Activated B cell treated with CpG ODN at 0.5 μM for 24 hours (primary cell): Measurements from ENCODE around the gene PCNX3. TPM values are rescaled to one million over a fixed set of nuclear protein-coding genes. Genes with fewer than 3 reads are reported as not detected.
"Not testable (repeated sequence)": the region's sequence is repeated elsewhere in the genome, so short reads cannot be mapped to it uniquely, and the experiment has no call there.

Experiments
- ATAC-seq: fragments of 200-7000 bp; cut with Tn5 transposase; one replicate; pipeline ENCODE4 v1.10.0; 2021; ENCODE audit warnings: low read depth, mild to moderate bottlenecking, moderate library complexity
- CTCF ChIA-PET: fragments of 350-600 bp; sonication (Branson Sonifier 250); formaldehyde crosslinking; loops from one replicate; lab custom pipeline; 2021; ENCODE audit warnings: antibody characterized with exemption; lab: Charles Lee
- POLR2A ChIA-PET: fragments of 350-600 bp; sonication (Branson Sonifier 250); formaldehyde crosslinking; loops from one replicate; lab custom pipeline; 2021; ENCODE audit warnings: antibody characterized with exemption; lab: Charles Lee
- DNase-seq: peaks from one replicate; pipeline ENCODE4 v3.0.0; 2022
- H3K27ac Mint-ChIP-seq: one replicate; pipeline ENCODE4 v1.8.0; 2020; ENCODE audit warnings: mixed read lengths
- H3K27me3 Mint-ChIP-seq: one replicate; pipeline ENCODE4 v1.8.0; 2021; ENCODE audit warnings: mixed read lengths
- H3K36me3 Mint-ChIP-seq: one replicate; pipeline ENCODE4 v1.8.0; 2021; ENCODE audit warnings: low read depth, mixed read lengths
- H3K4me1 Mint-ChIP-seq: one replicate; pipeline ENCODE4 v1.8.0; 2021; ENCODE audit warnings: mixed read lengths
- H3K4me3 Mint-ChIP-seq: one replicate; pipeline ENCODE4 v1.8.0; 2020; ENCODE audit warnings: mild to moderate bottlenecking, mixed read lengths
- H3K9me3 Mint-ChIP-seq: one replicate; pipeline ENCODE4 v1.8.0; 2020; ENCODE audit warnings: mixed read lengths
- intact Hi-C: fragments of 100-400 bp; cut with micrococcal nuclease; formaldehyde crosslinking; loops from one replicate; pipeline ENCODE4 v1.15.1; 2024
- total RNA-seq: library from RNA; stranded (reverse); gene quantifications from 2 replicates; pipeline ENCODE4 v1.2.3, GENCODE V29; 2022
- TF ChIP-seq, protein P1 (sequence below): fragments of 200-600 bp; IDR thresholded peaks from one replicate; pipeline ENCODE4 v1.8.0; 2022; ENCODE audit warnings: antibody characterized with exemption, mild to moderate bottlenecking

PCNX3 gene
- total RNA-seq, 1 donor from 2014 or later = 51.4 TPM

DNA sequence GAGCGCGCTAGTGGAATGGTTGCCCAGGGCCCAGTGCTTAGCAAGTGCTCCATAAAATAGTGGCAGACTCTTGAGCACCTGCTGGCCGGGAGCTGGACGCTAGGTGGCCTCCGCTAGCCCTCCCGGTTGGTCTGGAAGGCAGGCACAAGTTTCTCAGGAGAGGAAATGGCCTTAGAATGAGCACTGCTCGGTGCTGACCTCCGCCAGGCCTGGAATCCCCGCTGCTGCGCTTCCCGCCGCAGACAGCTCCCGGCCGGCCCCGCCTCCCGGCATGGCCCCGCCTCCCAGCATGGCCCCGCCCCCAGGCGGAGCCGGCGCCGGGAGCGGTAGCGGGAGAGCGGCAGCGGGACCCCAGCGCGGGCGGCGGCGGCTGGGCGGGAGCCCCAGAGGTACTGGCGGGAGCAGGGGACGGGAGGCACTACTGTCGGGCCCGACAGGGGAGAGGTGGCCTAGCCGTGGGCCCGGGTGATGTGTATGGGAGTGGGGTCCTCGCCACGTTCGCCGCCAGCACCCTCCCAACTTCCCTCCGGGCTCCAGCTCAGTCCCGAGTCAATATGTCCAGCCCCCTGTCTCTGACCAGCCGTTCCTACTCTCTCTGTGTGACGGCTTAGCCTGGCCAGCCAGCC is 22.3 kb downstream of the PCNX3 start, which contains the start of gene SIPA1:
Gene SIPA1, plus strand, starts transcription at position 308 of the 626 bp plus-strand sequence. CDS start 2,821 bp downstream, outside the sequence.
- TF ChIP-seq, protein P1, sequence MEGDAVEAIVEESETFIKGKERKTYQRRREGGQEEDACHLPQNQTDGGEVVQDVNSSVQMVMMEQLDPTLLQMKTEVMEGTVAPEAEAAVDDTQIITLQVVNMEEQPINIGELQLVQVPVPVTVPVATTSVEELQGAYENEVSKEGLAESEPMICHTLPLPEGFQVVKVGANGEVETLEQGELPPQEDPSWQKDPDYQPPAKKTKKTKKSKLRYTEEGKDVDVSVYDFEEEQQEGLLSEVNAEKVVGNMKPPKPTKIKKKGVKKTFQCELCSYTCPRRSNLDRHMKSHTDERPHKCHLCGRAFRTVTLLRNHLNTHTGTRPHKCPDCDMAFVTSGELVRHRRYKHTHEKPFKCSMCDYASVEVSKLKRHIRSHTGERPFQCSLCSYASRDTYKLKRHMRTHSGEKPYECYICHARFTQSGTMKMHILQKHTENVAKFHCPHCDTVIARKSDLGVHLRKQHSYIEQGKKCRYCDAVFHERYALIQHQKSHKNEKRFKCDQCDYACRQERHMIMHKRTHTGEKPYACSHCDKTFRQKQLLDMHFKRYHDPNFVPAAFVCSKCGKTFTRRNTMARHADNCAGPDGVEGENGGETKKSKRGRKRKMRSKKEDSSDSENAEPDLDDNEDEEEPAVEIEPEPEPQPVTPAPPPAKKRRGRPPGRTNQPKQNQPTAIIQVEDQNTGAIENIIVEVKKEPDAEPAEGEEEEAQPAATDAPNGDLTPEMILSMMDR = no peak
- intact Hi-C loops = loop anchor here (1.0 kb wide), 1 partner anchor 12 kb away; no protein-coding TSS in a partner anchor
- no peaks in the 10 kb centered on the region for H3K9me3 Mint-ChIP-seq

DNA sequence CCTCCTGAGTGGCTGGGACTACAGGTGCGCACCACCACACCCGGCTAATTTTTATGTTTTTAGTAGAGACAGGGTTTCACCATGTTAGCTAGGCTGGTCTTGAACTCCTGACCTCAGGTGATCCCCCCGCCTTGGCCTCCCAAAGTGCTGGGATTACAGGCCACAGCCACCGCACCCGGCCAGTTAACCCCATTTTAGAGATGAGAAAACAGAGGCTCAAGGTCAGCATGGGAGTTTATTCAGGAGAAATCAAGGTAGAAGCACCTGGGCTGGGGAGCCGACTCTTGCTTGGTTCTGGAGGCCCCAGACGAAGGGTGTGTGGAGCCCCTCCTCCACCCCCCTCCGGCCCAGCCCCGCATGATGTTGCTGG is 23.6 kb downstream of the PCNX3 start:
- H3K27me3 Mint-ChIP-seq, H3K9me3 Mint-ChIP-seq, ATAC-seq, DNase-seq: not testable (repeated sequence)
- intact Hi-C loops = loop anchor here (1.0 kb wide), 2 partner anchors 24 to 65 kb away; no protein-coding TSS in a partner anchor
- POLR2A ChIA-PET = interaction anchor here (0.5 to 16.1 kb wide), 32 partner anchors 10 to 1839 kb away, joined by 3 to 617 read pairs (median 8); partner anchors contain the start of genes AP5B1, CCDC85B, CFL1 and EHBP1L1
- CTCF ChIA-PET = interaction anchor here (0.9 to 3.7 kb wide), 10 partner anchors 13 to 219 kb away, joined by 3 to 29 read pairs (median 4); partner anchors contain the start of genes CFL1, FAM89B, PCNX3 and RELA
- Mint-ChIP-seq H3K4me3 (peak overlapping the region; percentile 94), H3K36me3 (peaks cover 55% of the 10 kb centered on the region), H3K27ac (peak overlapping the region; percentile 96), H3K4me1 (peaks cover 61% of the 10 kb centered on the region)

More for the DNA sequence above, 22.3 kb downstream of the PCNX3 start, which contains the start of gene SIPA1:
- CTCF ChIA-PET = interaction anchor here (1.1 to 3.7 kb wide), 8 partner anchors 12 to 221 kb away, joined by 3 to 29 read pairs (median 5); partner anchors contain the start of genes CFL1, FAM89B, PCNX3 and RELA
- ATAC-seq (peak; percentile 35), DNase-seq (peak; percentile 86)
- H3K4me3 Mint-ChIP-seq = peak within 1 kb of the TSS; percentile 94
- peaks cover 50% of the 10 kb centered on the region for H3K36me3 Mint-ChIP-seq
- H3K27ac Mint-ChIP-seq = peak within 1 kb of the TSS; percentile 96
- POLR2A ChIA-PET = interaction anchor here (0.6 to 16.1 kb wide), 25 partner anchors 12 to 415 kb away, joined by 3 to 617 read pairs (median 5); partner anchors contain the start of genes AP5B1, BANF1, CCDC85B and CFL1
- H3K4me1 Mint-ChIP-seq = peaks cover 51% of the 10 kb centered on the region
- H3K27me3 Mint-ChIP-seq = no peaks in the 10 kb centered on the region

DNA sequence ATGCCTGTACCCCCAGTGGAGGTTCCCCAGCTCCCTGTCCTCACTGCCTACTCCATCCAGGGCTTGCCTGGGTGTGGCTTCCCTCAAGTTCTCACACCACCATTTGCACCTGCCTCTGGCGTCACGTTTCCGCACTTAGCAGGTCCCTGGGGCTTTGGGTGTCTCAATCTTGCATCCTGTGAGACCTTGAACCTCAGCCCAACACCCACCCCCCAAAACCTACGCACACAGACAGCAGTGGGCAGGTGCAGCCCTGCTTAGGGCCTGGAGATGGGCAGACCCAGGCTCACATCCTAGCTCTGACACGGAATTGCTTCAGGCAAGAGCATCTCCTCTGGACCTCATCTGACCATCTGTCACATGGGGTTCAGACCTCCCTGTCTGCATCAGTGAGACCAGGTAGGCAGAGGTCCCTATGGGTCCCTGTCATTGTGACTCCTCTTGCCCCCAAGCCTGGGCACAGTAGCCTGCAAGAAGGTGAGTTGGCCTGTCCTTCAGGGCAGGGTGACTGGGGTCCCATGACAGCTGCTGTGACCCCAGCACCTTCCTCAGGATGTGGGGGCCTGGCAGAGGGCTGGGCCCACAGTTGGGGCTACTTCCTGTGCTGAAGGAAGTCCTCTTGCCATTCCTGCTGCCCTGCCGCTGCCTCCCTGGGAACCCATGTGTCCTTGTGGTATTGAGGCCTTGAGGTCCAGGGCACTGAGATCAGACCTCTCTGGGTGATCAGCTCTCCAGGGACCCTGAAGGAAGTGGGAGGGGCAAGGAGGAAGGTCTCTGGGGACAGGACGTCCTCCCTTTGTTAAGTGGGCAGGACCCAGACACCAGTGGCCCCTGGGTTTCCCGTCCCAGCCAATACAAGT is 24.3 kb downstream of the PCNX3 start:
- Mint-ChIP-seq H3K9me3 (no peaks in the 10 kb centered on the region), H3K4me3 (peak overlapping the region; percentile 94), H3K4me1 (peaks cover 65% of the 10 kb centered on the region), H3K27ac (peak overlapping the region; percentile 96), H3K27me3 (no peaks in the 10 kb centered on the region), H3K36me3 (peaks cover 55% of the 10 kb centered on the region)
- intact Hi-C loops = loop anchor here (1.0 kb wide), 4 partner anchors 12 to 66 kb away; partner anchors contain the start of gene PCNX3
- TF ChIP-seq, protein P1 = no peak
- CTCF ChIA-PET = interaction anchor here (0.9 to 3.7 kb wide), 7 partner anchors 12 to 71 kb away, joined by 3 to 29 read pairs (median 4); partner anchors contain the start of genes PCNX3 and RELA
- DNase-seq (peak; percentile 76), ATAC-seq (peak; percentile 71)
- POLR2A ChIA-PET = interaction anchor here (0.5 to 16.1 kb wide), 38 partner anchors 8 to 1838 kb away, joined by 3 to 617 read pairs (median 8); partner anchors contain the start of genes CCDC85B, CFL1, EHBP1L1 and FAM89B

DNA sequence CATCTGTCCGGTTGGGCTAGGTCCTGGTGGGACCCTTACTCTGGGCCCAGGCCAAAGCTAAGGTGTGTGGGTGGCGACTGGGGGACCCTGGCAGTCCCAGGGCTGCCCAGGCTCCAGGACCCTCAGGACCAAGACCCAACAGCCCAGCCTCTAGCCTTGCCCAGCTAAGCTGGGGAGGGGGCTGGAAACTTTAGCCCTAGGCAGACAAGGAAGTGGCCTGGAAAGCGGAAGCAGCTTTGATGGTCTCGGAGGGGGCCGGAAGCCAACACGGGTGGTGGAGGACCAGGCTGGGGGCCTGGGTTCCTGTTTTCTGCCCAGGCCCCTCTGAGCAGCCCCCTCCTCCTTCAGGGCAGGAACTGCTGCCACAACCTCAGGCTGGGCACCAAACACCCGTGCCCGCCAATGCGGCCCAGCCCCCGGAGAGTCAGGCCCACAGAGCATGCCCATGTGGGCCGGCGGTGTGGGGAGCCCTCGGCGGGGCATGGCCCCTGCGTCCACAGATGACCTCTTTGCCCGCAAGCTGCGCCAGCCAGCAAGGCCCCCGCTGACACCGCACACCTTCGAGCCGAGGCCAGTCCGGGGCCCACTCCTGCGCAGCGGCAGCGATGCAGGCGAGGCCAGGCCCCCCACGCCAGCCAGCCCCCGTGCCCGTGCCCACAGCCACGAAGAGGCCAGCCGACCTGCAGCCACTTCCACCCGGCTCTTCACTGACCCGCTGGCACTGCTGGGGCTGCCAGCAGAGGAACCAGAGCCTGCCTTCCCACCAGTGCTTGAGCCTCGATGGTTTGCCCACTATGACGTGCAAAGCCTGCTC is 25.1 kb downstream of the PCNX3 start:
- Mint-ChIP-seq H3K27ac (peak overlapping the region; percentile 96), H3K36me3 (peaks cover 58% of the 10 kb centered on the region), H3K4me1 (peaks cover 65% of the 10 kb centered on the region), H3K9me3 (no peaks in the 10 kb centered on the region), H3K27me3 (no peaks in the 10 kb centered on the region), H3K4me3 (peak overlapping the region; percentile 94)
- DNase-seq = peak; percentile 54
- CTCF ChIA-PET = interaction anchor here (1.1 to 3.7 kb wide), 2 partner anchors 11 to 15 kb away, joined by 5 to 29 read pairs; no protein-coding TSS in a partner anchor
- POLR2A ChIA-PET = interaction anchor here (0.6 to 16.1 kb wide), 24 partner anchors 8 to 1761 kb away, joined by 3 to 617 read pairs (median 9); partner anchors contain the start of genes CCDC85B, CFL1, EHBP1L1 and FAM89B
- TF ChIP-seq, protein P1 = no peak
- peak; percentile 12 for ATAC-seq
- intact Hi-C loops = loop anchor here (1.0 kb wide), 2 partner anchors 12 to 25 kb away; partner anchors contain the start of gene PCNX3
